Measurements from ENCODE around the gene SS18L1. TPM values are rescaled to one million over a fixed set of nuclear protein-coding genes. Genes with fewer than 3 reads are reported as not detected.

SS18L1 gene
- total RNA-seq, 1 experiment from 2014 or later: 28.1 TPM

DNA sequence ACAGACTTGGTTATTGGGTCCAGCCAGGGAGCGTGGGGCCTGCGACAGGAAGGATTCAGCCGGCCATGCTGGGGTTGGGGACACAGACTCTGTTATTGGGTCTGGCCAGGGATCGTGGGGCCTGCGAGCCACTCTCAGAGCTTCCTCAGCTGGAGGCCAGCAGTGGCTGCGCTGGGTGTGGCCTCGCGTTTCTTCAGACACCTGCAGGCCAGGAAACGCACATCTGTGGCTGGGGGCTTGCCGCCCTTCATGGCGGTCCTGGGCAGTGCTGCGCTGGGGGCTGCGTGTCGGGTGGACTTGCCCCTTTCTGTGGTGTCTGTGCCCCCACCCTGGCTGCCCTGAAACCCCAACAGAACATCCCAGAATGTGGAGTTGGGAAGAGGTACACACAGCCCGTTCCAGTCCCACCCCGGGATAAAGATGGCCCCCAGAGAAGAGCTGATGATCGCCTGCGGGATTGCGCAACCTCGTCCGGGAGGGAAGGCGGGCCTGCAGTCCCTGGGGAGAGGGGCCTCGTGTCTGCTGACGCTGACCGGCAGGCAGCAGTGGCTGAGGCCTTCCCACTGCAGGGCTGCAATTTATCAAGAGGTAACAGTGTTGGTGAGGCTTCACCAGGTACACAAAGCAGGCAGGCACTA is 22.3 kb downstream of the SS18L1 start:
- POLR2A ChIA-PET: no interaction called here

DNA sequence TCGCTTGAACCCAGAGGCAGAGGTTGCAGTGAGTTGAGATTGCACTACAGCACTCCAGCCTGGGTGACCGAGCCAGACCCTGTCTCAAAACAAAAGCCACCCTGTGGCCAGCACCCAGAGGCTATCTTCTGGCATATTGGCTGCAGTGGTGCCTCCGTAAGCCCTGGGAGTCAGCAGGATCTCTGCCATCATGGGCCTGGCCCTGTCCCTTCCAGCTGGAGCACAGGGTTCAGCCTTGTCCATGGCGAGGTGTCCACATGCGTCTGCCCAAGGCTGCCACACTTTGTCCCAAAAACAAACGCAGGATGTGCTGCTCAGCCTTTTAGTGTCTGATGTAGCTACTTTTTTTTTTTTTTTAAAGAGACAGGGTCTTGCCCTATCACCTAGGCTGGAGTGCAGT is 23.9 kb downstream of the SS18L1 start:
- no peaks in the 10 kb centered on the region for H3K9me2 ChIP-seq (ENCODE audit: insufficient read depth)
- BruUV-seq (replicated peaks): no TSS peak
- ATAC-seq: no peak
- H3K27me3 ChIP-seq (ENCODE audit: insufficient read depth, low read length): no peaks in the 10 kb centered on the region
- no peak overlapping the region for H3K4me3 ChIP-seq (replicated peaks in 1 of 2; ENCODE audit: low read depth in 1 of 2, low read length in 2 of 2)
- ChIA-PET POLR2A (no interaction called here), RAD21 (ENCODE audit: low non-redundant PET in 1 of 2, low total read pairs in 2 of 2, uncharacterized antibody in 2 of 2, unreplicated experiment in 2 of 2) (no interaction called here), CTCF (interaction anchor here (0.9 kb wide), 1 partner anchor 11 kb away, joined by 3 read pairs; no protein-coding TSS in a partner anchor)
- no peak overlapping the region for H3K9ac ChIP-seq (ENCODE audit: low read length)
- no peak overlapping the region for H3K4me2 ChIP-seq (ENCODE audit: low read length)
- no peaks in the 10 kb centered on the region for H4K20me1 ChIP-seq (ENCODE audit: insufficient read depth)
- H3K79me2 ChIP-seq (ENCODE audit: insufficient read depth, low read length): no peaks in the 10 kb centered on the region
- no peak for TF ChIP-seq SP1 (IDR thresholded peaks at IDR 0.05; ENCODE audit: low read depth)
- TF ChIP-seq, protein P1, sequence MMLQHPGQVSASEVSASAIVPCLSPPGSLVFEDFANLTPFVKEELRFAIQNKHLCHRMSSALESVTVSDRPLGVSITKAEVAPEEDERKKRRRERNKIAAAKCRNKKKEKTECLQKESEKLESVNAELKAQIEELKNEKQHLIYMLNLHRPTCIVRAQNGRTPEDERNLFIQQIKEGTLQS (IDR thresholded peaks at IDR 0.05): no peak
- TF ChIP-seq, protein P2, sequence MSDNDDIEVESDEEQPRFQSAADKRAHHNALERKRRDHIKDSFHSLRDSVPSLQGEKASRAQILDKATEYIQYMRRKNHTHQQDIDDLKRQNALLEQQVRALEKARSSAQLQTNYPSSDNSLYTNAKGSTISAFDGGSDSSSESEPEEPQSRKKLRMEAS (IDR thresholded peaks at IDR 0.05): no peak
- intact Hi-C loops (cut with micrococcal nuclease): no loop called here
- H3K4me1 ChIP-seq (ENCODE audit: control insufficient read depth in 1 of 2, insufficient read depth in 2 of 2, low read length in 2 of 2): no peaks in the 10 kb centered on the region
- H3K36me3 ChIP-seq (ENCODE audit: control insufficient read depth in 1 of 2, insufficient read depth in 2 of 2, low read length in 2 of 2): peaks cover 14 to 21% of the 10 kb centered on the region in 2 experiments; a peak in 3 of 4 replicates
- H3K27ac ChIP-seq (ENCODE audit: low read depth, low read length): no peak overlapping the region
- H3K9me3 ChIP-seq (ENCODE audit: control insufficient read depth in 1 of 2, insufficient read depth in 1 of 2, low read depth in 1 of 2, low read length in 2 of 2): no peaks in the 10 kb centered on the region
- no peak for DNase-seq (ENCODE audit: low read depth, low spot score)
- H2AFZ ChIP-seq (ENCODE audit: low read depth, low read length, poor library complexity, severe bottlenecking): no peak overlapping the region

More for the DNA sequence above, 22.3 kb downstream of the SS18L1 start:
- intact Hi-C loops (cut with micrococcal nuclease): no loop called here
- H4K20me1 ChIP-seq (ENCODE audit: insufficient read depth): no peaks in the 10 kb centered on the region
- no peaks in the 10 kb centered on the region for H3K27me3 ChIP-seq (ENCODE audit: insufficient read depth, low read length)
- no peak overlapping the region for H2AFZ ChIP-seq (ENCODE audit: low read depth, low read length, poor library complexity, severe bottlenecking)
- TF ChIP-seq, protein P2 (IDR thresholded peaks at IDR 0.05): no peak
- no peak for TF ChIP-seq TCF7L2 (IDR thresholded peaks at IDR 0.05; ENCODE audit: borderline replicate concordance, extremely low read depth, insufficient read depth, insufficient read length)
- TF ChIP-seq, protein P1 (IDR thresholded peaks at IDR 0.05): no peak
- no peak for TF ChIP-seq CEBPB (IDR thresholded peaks at IDR 0.05; ENCODE audit: low read depth)
- TF ChIP-seq ZNF274 (IDR thresholded peaks at IDR 0.05; ENCODE audit: low read depth, low read length): no peak
- H3K4me2 ChIP-seq (ENCODE audit: low read length): no peak overlapping the region
- peaks cover 9% of the 10 kb centered on the region; the same call in 1 of the 2 replicates for H3K79me2 ChIP-seq (ENCODE audit: insufficient read depth, low read length)
- no peak for DNase-seq (ENCODE audit: low read depth, low spot score)
- no TSS peak for BruUV-seq (replicated peaks)
- no peaks in the 10 kb centered on the region for H3K9me3 ChIP-seq (ENCODE audit: control insufficient read depth in 1 of 2, insufficient read depth in 1 of 2, low read depth in 1 of 2, low read length in 2 of 2)
- H3K27ac ChIP-seq (ENCODE audit: low read depth, low read length): no peak overlapping the region
- H3K36me3 ChIP-seq (ENCODE audit: control insufficient read depth in 1 of 2, insufficient read depth in 2 of 2, low read length in 2 of 2): peaks cover 16 to 24% of the 10 kb centered on the region in 2 experiments; a peak in 3 of 4 replicates
- no peak overlapping the region for H3K4me3 ChIP-seq (replicated peaks in 1 of 2; ENCODE audit: low read depth in 1 of 2, low read length in 2 of 2)
- RAD21 ChIA-PET (ENCODE audit: low non-redundant PET in 1 of 2, low total read pairs in 2 of 2, uncharacterized antibody in 2 of 2, unreplicated experiment in 2 of 2): no interaction called here
- H3K9ac ChIP-seq (ENCODE audit: low read length): no peak overlapping the region
- ATAC-seq: no peak
- CTCF ChIA-PET: no interaction called here
- H3K4me1 ChIP-seq (ENCODE audit: control insufficient read depth in 1 of 2, insufficient read depth in 2 of 2, low read length in 2 of 2): peaks cover 12% of the 10 kb centered on the region in 2 experiments
- H3K9me2 ChIP-seq (ENCODE audit: insufficient read depth): no peaks in the 10 kb centered on the region

All from HCT116 (cell line).